HG03469 (cell line): ENCODE results near the gene CYSLTR2.

ENCODE experiments used
- ATAC-seq: cut with Tn5 transposase; IDR thresholded peaks from one replicate; pipeline ENCODE4 v1.9.1; 2021; ENCODE audit warnings: mild to moderate bottlenecking, moderate library complexity, moderate number of reproducible peaks; ENCODE audit not compliant: unreplicated experiment

CYSLTR2 gene

GRCh38 chr13:48653472-48653939 lies at the start of gene CYSLTR2:
TSS of gene CYSLTR2 (plus strand) at chr13:48653929. CDS start at chr13:48706818, 52,889 bp downstream.
- peak; percentile 60 for ATAC-seq

DNA sequence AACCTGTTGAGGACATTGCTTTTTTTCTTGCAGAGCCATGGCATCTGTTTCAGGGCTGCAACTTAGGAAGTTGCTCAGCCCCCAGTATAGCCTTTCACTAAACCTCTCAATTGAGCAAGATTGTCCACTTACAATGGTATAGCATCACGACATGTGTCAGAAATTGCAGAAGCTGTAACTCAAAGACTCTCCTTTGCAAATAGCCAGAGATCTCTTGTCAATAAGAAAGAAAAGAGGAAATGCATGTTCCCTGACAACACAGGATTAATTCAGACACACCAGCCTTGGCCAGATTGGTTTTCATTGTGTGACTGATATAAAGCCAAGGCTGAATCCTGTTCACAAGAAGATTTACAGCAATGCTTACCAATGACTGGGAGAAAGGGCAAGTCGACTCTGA lies 38.7 kb upstream of the CYSLTR2 start:
- ATAC-seq: no peak

DNA sequence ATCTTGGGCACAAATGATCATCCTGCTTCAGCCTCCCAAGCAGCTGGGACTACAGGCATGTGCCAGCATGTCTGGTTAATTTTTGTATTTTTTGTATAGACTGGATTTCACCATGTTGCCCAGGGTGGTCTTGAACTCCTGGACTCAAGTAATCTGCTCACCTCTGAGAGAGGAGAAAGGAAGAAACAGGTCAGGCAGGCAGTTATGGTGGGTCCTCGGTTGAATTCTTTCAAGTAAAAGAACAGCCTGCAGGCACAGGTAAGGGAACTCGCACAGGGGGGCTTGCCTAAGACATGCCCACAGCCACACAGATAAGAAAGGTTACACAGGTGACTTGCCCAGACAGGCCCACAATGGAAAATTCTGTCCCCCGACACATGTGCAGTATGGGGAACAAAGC lies 34.8 kb upstream of the CYSLTR2 start:
- ATAC-seq: no peak

DNA sequence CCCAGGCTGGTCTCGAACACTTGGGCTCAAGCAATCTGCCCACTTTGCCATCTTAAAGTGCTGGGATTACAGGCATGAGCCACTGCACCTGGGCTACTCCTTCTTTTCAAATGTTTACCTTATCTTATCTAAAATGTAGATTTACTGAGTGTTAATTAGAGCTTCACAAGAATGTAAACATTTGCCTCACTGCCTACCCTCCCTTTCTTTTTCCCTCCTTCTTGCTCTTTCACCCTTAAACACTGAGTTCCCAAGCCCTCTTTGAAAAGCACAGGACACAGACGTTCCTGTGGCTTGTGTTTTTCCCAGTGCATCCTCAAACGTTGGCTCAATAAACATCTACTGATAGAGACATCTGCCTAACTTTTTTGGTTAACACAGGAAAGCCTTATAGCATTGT lies 32.7 kb upstream of the CYSLTR2 start:
- no peak for ATAC-seq

GRCh38 chr13:48624016-48624415 lies 29.7 kb upstream of the CYSLTR2 start:
- ATAC-seq: no peak

- ATAC-seq: no peak
These were observed 28.9 kb upstream of the CYSLTR2 start for GRCh38 chr13:48624858-48625257.

DNA sequence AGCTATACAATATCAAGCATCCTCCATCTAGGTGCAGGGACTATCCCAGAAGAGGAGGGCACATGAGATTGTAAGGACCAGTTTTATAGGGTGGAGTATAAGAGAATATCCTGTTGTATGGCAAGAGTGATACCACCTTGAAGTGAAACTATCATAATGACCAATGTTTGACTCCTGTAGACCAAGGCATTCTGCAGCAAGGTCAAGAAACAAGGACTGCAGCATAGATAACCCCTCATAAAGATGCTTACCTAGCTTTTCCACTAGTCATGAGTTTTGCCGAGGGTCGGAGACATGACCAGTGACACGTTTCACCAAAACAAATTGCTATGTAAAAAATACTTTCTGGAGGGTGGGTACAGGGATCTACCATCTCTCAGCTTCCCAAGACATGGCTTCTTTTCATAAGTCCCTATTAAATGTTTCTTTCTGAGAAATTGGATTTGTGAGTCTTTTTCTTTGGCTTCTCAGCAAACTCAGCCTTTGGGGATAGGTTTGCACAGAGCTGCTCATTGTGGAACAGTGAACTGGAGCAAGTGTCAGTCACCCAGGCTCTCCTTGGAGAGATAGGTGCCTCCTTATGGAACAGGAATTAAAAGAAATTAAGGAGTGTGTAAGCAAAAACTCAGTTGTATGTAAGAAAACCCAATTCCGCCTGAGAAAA lies 28.2 kb upstream of the CYSLTR2 start:
- no peak for ATAC-seq

DNA sequence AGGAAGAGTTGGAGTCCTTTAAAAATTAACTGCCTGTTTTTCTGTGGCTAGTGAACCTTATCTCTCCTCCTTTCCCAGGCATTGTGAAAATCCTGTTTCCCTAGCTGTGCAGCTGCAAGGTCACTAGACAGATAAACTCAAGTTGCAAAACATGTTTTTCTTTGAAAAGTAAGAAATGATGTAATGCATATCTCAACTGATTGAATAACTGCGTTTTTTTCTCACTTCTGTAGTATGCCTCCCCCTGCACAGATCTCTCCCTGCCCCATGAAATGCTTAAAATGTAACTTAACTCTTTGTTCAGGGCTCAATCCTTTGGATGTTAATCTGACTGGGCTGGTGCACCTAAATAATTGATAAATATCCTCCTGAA lies 27.7 kb upstream of the CYSLTR2 start:
- no peak for ATAC-seq

DNA sequence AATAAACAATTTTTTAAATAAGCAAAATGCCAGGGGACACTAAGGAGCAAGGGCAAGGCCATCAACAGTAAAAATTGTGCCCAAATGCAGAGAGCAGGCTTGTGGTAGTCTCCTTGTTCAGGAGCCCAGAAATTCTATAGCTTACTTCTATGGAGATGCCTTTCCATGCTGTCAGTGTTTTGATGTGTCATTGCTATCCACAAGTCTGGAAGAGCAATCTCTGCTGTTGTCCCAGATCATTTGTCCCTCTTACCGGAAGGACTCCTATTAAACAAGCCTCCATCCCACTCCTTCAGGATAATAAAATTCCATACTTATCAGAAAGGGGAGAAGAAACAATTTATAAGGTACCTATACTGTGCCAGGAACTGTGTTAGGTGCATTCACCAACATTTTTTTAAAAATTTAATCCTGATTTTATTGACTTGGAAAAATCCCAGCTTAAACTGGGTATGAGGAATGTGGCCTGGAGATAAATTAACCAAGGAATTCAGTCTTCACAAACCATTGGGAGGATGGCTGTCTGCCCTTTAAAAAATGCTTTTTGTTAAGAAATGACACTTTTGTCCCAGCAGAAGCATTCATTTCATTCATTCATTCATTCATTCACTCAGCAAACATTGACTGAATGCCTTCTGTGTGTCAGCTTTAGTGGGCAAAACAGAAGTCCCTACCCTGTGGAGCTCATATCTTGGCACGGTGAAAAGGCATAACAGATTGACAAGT lies 26.8 kb upstream of the CYSLTR2 start:
- ATAC-seq: no peak

DNA sequence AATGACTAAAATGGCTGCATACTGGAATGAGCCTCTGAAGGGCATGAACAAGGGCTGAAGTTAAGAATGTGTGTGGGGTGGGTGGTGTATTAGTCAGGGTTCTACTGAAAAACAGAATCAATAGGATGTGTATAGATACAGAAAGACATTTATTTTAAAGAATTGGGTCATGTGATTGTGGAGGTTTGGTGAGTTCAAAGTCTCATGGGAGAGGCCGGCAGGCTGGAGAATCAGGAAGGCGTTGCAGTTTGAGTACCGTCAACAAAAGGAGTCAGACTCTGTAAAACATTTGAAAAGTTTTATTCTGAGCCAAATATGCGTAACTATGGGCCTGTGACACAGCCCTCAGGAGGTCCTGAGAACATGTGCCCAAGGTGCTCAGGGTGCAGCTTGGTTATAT lies 24.5 kb upstream of the CYSLTR2 start:
- no peak for ATAC-seq

GRCh38 chr13:48630291-48630690 lies 23.4 kb upstream of the CYSLTR2 start:
- ATAC-seq: no peak

DNA sequence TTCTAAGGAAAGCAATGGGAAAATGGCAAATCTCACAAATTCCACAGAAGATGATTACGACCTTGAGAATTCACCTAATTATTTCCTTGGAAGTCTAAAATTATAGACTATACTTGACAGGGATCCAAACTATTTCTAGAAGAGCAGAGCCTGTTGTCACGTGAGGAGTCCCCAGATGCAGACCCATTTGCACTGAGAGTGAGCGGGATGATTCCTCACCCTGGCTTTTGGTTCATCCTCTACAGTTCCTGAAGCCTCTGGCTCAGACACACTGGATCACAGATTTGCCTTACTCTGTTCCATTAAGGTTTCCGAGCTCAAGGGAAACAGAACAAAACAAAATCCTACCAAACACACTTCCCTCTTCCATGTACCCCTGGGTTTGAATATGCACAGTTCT lies 23.0 kb upstream of the CYSLTR2 start:
- no peak for ATAC-seq

DNA sequence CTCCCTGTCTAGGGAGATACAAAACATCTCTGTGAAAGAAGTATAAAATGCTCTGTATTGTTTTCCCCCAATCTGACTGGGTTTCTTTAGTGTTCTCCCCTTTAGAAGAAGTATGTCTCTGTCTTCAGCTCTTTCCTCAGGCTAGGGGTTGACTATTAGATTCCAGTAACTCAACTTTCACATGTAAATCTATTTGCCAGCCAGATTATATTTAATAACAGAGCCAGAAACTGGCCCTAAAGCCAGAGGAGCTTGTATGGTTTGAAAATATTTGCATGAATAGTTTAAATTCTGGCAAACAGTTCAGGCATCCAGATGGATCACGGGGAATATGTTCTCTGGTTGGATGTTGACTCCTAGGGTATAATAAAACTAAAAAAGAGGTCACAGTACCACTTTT lies 22.3 kb upstream of the CYSLTR2 start:
- no peak for ATAC-seq

- no peak for ATAC-seq
These were observed 20.0 kb upstream of the CYSLTR2 start for GRCh38 chr13:48633700-48634099.

GRCh38 chr13:48634636-48635035 lies 19.1 kb upstream of the CYSLTR2 start:
- no peak for ATAC-seq

GRCh38 chr13:48635478-48635877 lies 18.3 kb upstream of the CYSLTR2 start:
- no peak for ATAC-seq

DNA sequence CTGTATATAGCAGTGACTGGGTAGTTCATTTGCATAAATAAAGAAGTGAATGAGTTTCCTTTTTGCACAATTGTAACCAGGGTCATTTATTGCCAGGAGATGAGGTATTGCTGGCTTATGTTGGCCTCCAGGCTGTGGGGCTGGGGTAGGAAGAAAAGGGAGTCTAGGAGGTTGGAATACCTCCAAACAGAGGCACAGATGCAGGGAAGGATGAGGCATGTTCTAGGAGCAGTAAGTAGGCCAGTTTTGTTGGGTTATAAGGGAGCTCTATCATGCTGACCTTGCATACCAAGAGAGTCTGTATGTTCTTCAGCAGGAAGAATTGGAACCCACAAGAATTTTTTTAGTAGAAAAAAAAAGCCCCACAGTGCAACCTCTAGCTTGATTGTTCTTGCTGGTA lies 17.2 kb upstream of the CYSLTR2 start:
- ATAC-seq: no peak

- ATAC-seq: no peak
These were observed 16.1 kb upstream of the CYSLTR2 start for GRCh38 chr13:48637601-48638000.

DNA sequence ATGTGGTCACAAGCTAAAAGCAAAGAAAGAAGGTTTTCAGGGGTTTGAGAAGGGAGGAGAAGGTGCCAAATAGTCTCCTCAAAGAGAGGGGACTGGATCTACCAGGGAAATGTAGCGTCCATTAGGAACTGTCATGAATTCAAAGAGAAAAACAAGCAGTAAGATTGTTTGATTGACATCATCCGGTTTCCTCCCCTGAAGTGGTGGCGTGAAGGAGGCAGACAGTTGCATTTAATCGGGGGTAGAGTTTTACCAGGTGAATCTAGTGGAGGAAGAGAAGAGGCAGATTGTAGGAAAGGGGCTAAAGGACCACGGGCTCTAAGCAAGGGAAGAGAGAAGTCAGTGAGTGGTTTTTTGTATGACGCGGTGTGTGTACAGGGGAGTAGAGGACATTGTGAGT lies 13.0 kb upstream of the CYSLTR2 start:
- no peak for ATAC-seq

DNA sequence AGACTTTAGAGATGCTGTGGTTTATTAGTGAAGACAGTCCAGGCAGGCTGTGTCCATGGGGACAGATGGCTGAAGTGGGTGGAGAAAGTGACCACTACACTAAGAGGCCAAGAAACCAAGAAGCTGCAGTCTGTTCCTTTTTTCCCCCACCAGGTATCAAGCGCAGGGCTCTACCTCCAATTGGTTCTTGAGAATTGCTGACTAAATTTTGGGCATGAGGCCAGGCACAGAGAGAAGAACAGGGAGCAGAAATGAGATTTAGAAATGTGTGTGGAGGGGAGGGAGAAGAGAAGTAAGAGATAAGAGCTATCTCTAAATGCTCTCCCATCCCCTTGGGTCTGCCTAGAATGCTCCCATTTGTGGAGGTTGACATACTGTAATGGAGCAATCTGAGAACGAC lies 12.3 kb upstream of the CYSLTR2 start:
- no peak for ATAC-seq

- ATAC-seq: no peak
These were observed 11.7 kb upstream of the CYSLTR2 start for GRCh38 chr13:48642061-48642460.

- no peak for ATAC-seq
These were observed 10.6 kb upstream of the CYSLTR2 start for GRCh38 chr13:48643159-48643558.

- ATAC-seq: no peak
These were observed 9.6 kb upstream of the CYSLTR2 start for GRCh38 chr13:48644141-48644540.
